HG03135 (cell line): ENCODE measurements around the gene KRT14.
"Not testable (repeated sequence)": the region's sequence is repeated elsewhere in the genome, so short reads cannot be mapped to it uniquely, and the experiment has no call there.

Experiments used
- ATAC-seq: cut with Tn5 transposase; IDR thresholded peaks from one replicate; pipeline ENCODE4 v1.9.1; 2021; ENCODE audit warnings: mild to moderate bottlenecking, moderate library complexity; ENCODE audit not compliant: unreplicated experiment

KRT14 gene

DNA sequence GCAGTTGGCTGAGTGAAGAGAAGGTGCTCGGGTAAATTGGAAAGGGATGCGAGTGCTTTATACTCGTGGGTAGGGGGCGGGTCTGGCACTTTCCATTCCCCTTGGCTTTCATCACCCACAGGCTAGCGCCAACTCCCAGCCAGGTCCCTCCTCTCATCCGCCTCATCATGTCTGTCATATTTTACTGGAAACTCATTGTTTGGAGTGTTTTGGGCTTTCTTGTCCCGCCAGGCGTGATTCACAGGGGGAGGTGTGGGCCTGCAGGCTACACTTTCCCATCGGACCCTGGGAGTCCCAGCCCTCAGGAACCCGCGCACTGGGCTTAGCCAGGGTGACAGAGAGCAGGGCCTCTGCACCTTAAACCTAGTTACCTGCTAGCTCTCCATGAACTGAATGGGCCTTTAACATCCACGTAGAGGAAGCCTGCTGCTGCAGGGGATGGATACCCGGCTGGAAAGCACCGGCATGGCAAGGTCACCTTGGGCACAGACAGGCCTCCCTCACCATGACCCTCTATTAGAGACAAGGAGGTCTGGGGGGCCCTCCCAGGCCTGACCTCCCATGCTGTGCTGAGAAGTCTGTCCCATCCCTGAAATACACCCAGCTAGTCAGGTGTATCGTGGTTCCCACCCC lies at the start of gene KRT14:
KRT14 (minus strand) TSS at position 33 of the 633 bp plus-strand sequence. CDS start 61 bp downstream, outside the sequence.
- no peak for ATAC-seq

DNA sequence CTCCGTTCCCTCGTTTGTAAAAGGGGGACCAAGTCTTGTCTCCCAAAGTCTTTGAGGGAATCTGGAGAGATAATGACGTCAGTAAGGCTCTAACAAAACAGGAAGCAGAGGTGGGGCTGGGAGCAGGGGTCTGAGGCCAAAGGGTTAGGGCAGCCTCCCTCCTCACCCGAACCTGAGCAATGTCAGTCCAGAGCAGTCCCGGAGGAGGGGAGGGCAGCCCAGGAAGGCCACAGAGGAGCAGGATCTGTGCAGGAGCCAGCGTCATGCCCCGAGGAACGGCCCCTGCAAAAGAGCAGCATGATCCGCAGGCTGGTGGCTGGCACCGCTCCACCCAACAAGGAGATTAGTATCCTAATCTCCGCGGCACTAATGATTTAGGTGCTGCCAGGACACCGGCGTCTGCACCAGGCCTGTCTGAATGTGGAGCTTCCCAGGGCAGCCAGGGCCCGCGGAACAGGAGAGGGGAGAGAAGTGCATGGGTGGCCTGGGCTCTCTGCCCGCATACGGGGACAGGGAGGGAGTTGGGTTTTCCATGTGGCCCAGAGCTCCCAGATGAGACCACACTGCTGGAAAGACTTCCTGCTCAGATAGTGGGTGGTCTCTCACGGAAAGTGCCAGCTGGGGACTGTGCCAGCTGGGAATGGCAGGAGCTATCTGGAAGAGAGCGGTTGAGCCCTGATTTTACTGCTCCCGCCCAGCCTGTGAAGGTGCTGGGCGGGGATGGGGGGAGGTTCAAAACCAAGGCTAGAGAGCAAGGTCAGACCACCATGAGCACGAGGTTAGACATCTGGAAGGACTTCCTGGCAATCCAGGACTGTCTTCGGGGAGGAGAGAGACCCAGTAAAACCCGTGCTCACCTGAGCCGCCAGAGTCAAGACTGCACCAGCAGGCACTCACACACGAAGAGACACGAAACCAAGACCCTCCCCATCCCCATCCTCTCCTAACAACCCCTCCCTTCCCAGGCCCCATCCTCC lies 48.7 kb upstream of the KRT14 start:
- no peak for ATAC-seq

DNA sequence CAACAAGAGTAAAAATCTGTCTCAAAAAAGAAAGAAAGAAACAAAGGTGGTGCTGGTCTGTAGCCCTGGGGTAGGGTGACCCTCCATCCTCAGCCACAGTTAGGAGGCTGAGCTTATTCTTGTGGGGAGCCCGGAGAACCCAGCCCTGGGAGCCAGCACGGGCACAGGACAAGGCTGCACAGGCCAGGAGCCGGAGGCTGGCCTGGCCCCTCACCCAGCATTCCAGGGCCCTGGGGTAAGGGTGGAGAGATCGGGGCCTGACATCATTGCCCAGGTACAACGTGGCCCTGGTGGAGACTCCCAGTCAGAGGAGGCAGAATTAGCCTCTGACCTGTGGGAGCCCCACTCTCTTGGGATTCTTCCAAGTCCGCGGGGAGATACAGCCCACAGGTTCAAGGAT lies 47.9 kb upstream of the KRT14 start:
- no peak for ATAC-seq

DNA sequence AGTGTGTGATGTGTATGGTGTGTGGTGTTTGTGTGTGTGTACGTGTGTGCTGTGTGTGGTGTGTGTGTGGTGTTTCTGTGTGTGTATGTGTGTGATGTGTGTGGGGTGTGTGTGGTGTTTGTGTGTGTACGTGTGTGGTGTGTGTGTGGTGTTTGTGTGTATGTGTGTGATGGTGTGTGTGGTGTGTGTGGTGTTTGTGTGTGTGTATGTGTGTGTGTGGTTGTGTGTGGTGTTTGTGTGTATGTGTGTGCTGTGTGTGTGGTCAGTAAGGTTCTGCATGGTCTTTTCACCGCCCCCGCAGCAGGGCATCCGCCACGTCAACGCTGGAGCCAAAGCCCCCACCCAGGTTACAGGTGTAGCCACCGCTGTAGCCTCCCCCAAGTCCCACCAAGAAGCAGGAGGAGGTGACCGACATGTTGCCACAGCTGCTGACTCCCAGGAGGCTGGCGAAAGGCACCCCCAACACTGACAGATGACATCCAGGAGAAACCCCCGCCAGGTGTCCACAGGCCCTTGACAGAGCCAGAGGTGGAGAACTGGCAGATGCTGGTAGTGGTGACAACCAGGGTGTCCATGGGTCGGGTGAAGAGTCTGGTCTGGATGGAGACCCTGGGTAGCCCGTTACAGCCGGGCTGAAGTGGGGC lies 47.0 kb upstream of the KRT14 start:
- no peak for ATAC-seq

DNA sequence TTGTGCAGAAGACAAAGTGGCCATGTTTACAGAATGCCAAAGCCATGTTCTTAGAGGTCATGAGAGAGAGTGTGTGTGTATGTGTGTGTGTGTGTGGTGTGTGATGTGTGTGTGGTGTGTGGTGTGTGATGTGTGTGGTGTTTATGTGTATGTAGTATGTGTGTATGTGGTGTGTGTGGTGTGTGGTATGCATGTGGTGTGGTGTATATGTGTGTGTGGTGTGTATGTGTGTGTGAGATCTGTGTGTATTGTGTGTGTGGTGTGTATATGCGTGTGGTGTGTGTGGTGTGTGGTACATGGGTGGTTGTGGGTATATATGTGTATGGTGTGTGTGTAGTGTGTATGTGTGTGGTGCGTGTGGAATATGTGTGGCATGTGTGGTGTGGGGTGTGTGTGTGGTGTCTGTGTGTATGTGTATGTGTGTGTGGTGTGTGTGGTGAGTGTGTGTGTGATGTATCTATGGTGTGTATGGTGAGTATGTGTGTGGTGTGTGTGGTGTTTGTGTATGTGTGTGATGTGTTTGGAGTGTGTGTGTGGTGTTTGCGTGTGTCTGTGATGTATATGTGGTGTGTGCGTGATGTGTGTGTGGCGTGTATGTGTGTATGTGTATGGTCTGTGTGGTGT lies 45.9 kb upstream of the KRT14 start:
- ATAC-seq = no peak

DNA sequence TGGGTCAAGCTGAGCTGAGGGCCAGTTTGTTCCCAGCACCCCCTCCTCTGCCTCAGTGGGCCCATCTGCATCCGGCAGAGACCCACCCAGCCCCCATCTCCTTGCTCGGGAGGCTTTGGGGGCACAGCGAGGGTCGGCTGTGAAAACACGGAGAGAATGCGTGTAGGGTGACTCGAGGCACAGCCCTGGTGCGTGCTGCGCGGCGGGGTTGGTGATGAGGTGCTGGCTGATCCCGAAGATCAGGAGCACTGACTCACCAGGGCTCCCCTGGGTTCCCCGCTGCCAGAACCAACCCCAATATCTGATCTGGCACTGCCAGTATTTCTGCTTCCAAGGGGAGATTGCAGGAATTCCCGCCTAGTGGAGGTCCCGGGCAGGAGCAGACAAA lies 45.2 kb upstream of the KRT14 start:
- ATAC-seq = no peak

DNA sequence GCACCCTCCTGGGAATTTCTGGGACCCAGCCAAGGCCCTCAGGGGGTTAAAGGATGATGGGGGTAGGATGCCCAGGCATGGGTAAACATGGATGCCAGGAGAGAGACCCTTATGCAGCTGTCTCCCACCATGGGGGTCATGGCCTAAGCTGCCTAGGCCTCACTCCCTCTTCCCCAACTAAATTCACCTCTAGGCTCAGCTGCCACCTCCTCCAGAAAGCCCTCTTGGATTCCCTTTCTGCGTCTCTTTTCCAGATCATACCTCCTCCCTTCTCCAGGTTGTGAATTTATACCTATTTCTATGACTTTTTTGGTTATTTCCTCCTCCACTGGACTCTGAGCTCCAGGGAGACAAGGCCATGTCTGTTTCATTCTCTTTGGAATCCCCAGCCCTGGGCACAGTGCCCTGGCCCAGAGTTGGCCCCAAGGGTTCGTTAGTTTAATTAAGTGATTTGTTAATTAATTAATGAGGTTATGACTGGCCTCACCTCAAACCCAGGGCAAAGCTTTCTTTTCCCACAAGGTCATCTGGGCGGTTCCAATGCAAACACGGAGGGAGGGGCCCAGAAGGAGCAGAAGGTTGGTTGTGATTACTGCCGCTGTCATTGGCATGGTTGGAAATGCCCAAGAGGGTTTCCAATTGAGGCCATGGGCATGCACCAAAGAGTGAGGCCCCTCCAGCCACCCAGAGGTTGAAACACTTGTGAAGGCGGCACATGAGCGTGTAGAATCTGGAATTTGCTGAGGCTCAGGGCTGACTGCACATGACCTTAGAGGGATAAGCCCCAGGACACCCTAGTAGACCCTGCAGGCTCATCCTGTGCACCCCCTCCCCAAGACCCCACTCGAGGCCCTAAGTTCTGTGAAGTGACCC lies 44.6 kb upstream of the KRT14 start:
- ATAC-seq = no peak

DNA sequence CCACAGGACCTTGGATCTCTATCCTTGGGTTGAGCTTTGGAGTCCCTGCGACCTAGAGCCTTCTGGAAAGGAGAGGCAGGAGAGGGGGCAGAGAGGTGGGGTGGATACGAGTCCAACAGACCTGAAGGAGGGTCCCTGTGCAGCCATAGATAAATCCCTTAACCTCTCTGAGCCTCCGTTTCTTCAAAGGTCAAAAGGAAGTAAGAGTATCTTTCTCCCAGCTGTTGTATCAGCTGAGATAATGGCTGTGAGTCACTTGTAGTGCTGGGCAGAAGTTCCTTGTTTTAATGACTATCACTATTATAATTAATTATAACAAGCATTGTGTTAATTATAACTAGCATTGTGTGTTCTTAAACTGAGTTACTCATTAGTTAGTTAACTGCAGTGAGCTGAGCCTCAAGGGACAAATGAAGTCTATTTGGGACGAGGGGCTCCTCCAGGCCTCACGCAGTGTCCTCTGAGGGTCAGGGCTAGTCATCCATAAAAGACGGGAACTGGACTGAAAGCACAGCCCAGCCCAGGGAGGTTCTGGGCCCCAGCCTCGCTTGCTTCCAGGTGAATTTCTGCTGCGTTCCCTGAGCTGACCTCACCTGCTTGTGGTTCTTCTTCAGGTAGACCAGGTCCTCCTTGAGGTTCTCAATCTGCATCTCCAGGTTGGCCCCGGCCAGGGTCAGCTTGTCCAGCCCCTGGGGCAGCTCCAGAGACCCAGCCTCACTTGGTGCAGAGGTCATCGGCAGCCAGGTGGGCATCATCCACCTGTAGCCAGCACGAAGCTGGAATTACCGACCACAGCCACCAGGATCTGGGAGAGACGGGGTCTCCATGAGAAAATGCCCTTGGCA lies 43.4 kb upstream of the KRT14 start:
- no peak for ATAC-seq

DNA sequence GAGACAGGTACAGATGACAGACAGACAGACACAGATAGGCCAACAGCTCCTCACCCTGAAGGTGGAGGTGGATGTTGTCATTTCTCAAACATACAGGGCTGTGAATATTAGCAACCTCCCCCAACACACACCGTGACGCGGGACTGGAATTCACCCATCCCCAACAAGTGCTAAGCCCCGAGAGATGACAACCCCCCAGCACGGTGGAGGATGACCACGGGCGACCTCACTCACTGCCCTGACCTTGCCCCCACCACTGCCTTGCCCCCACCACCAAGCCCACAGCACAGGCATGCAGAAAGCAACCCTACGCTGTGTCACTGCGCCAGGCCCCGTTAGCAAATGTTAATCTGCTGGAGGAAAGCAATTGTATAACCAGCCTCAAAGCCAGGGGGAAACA lies 42.6 kb upstream of the KRT14 start:
- no peak for ATAC-seq

DNA sequence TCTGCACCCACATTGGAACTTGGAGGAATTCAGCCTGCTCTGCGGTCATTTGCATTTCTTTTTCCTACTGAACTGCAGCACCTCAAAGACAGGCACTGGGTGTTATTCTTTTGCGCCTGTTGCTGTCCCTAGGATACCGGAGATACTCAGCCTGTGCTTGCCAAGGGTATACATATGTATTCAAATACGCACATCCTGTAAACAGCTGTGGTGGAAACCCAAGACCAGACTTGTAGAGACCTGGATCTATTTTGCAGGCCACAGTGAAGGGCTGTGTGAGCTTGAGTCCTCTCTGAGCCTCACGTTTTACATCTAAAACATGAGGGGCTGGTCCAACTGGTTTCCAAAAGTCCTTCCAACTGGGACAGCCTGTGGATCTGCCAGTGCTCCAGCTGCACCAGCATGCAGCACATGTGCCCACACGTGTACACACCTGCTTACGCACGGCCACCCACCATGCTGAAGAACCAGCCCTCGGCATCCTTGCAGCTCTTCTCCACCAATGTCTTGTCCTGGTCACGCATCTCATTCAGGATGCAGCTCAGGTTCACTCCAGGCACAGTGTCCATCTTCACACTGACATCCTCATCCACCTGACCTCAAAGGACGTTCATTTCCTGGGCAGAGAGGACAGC lies 42.0 kb upstream of the KRT14 start:
- not testable (repeated sequence) for ATAC-seq

DNA sequence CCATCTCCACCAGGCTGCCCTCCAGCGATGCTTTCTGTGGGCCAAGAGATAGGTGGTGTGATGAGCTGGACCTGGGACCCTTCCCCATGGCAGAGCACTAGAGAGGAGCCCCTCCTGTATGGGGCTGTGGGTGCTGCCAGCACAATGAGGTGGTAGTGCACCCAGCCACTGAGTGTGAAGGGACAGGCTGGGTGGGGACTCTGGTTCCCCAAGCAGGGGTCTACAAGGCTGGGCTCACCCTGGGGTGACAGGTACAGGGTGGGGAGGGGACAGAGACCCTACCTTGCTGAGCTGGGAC lies 41.3 kb upstream of the KRT14 start:
- ATAC-seq = not testable (repeated sequence)

DNA sequence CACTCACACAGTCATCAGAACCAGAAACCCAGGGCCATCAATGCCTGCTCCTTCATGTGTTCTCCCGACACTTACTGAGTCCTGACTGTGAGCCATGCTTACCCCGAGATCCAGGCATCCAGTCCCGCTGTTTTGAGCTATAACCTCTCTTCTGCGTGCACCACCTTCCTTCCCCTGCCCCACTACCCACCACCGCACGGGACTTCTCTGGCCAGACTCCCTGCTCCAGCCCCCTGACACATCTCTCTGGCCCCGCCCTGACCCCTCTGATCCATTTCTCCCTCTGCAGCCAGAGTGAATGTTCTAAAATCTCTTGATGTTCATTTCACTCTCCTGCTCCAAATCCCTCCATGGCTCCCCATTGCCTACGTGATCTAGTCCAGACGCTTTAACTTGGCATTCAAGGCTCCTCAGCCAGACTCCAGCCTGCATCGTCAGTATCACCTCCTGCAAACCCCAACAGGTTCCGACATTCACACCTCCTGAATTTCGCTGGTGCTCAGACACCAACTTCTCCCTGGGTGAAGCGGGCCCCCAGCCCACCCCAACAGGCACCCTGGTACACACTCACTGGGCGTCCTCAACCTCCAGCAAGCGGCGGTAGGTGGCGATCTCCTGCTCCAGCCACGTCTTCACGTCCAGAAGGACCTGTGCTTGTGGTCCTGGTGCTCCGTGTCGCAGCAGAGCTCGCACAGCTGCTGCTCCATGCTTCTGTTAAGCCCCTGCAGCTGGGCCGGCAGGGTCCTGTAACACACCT lies 40.8 kb upstream of the KRT14 start:
- no peak for ATAC-seq

DNA sequence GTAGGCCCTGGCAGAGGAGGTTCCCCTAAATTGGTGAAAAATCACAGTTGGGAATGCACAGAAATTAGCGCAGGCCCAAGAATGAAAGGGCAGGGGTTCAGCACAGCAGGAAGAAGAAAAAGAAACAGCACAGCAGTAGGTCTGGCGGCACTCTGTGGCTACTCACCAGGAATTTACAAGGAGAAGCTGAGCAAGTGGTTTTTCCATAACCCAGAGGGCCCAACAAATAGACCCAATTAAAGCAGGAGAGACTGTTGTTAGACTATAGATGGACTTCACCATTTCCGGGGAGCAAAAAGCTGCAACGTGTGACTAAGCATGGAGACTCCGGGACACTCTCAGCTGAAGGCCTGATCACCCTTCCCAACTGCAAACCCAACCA lies 40.2 kb upstream of the KRT14 start:
- ATAC-seq = not testable (repeated sequence)

DNA sequence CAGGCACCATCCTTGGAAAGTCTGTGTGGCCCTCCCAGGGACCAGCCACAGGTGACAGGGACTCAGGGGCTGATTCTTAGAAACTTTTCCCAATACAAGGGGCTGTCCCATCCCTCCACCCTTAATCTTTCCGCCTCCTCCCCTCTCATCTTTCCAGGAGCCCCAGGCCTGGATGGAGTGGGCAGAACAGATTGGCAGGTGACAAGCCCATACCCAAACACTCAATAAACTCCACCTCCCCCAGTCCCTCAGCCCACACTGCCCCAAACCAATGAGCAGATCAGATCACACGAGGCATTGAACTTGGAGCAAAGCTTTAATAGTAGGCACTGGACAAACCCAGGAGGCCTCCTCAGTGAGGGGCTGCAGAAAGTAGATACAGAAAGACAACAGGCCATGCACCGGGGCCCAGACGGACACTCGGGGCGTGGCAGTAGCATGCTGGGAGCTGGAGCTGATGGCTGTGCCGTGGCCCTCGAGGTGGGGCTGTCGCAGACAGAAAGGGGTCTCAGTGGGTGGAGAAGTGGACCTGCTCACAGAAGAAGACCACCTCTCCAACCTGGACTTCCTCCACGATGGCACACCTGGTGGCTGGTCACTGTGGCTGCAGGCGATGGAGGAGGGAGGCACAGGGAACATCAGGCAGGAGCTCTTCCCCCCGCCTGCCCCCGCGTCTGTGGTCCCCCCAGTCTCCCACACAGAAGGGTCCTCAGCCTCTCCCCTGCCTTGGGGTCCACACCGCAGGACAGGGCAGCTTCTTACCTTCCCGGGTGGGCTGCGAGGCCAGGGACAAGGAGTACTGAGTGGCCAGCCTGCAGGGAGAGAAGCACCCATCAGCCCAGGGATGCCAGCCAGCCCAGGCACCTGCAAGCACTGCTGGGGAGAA lies 39.6 kb upstream of the KRT14 start:
- not testable (repeated sequence) for ATAC-seq

DNA sequence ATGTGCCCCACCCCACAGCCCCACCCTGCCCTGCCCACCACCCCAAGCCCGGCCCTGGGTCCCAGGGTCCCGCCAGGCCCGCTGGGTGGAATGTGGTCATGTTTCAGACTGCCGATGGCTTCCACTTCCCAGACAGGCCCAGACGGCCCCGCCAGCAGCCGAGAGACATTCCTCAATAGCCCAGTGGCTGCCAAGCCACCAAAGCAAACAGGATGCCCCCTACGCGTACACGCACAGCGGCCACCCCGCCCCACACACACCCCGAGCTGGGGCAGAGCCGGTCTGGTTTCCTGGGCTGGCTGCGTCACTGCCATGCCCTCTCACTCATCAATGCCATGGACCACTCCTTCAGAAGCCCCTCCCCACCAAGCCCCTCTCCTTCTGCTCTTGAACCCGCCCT lies 38.9 kb upstream of the KRT14 start:
- ATAC-seq = no peak

DNA sequence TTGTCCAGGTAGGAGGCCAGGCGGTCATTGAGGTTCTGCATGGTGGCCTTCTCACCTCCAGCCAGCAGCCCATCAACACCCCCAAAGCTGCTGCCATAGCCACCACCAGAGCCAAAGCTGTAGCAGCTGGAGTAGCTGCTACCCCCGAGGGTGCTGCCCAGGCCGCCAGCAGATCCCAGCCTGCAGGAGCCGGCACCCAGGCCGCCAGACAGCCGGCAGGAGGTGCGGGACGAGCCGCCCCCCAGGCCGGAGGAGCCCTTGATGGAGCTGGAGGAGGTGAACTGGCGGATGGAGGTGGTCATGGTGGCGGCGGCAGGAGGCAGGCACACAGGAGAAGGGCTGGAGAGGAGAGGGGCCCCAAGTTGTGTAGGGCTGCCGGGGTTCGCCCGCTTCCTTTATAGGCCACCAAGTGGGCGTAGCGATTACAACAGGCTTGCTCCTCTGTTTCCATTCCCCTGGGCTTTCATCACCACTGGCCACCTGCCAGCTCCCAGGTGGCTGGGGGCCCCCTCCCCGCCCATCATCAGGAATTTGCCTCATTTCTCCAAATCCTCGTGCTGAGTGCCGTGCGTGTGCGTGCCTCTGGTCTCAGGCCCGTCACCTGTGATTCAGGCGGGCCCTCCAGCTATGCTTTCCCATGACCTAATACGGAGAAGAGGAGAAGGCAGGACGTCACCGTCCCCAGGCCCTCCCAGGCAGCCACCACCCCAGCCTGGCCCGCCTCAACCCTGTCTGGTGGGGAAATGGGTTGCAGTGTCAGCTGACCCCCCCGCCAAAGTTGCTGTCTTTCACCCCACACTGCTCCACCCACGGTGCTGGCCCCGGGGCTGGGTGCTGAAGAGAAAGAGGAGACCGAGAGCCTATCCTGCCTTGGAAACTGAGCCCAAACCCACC lies 37.8 kb upstream of the KRT14 start, which contains the start of gene KRT17:
KRT17 (minus strand) TSS at position 368 of the 894 bp plus-strand sequence; CDS start at position 302, 66 bp downstream.
- no peak for ATAC-seq
